Left lung (tissue), 10 donors: ENCODE data around the gene NMT2. TPM values are rescaled to one million over a fixed set of nuclear protein-coding genes. Genes with fewer than 3 reads are reported as not detected.

ENCODE experiments used
- ATAC-seq: fragments of 200-7000 bp; cut with Tn5 transposase; one replicate; pipeline ENCODE4 v1.9.1; 2020; ENCODE audit warnings: moderate library complexity
- DNase-seq, 4 donors: peaks; one replicate each; pipeline ENCODE4 v3.0.0-alpha.2; 2013 to 2020
- H3K27ac ChIP-seq, 2 donors: fragments of 200-600 bp; sonication (generic) in 1 of 2; one replicate each; pipeline versions ENCODE4 v1.5.0 to v1.8.0; 2020 to 2021
- H3K27me3 ChIP-seq, 2 donors: fragments of 200-600 bp; sonication (generic) in 1 of 2; one replicate each; pipeline versions ENCODE4 v1.5.0 to v1.8.0; 2020 to 2021
- H3K36me3 ChIP-seq, 2 donors: fragments of 200-600 bp; sonication (generic) in 1 of 2; one replicate each; pipeline versions ENCODE4 v1.5.0 to v1.8.0; 2020 to 2021
- H3K4me1 ChIP-seq, 2 donors: fragments of 200-600 bp; one replicate each; pipeline ENCODE4 v1.8.0; 2021
- H3K4me3 ChIP-seq, 2 donors: fragments of 200-600 bp; sonication (generic) in 1 of 2; one replicate each; pipeline versions ENCODE4 v1.5.0 to v1.8.0; 2020 to 2021; ENCODE audit warnings: mild to moderate bottlenecking in 1 of 2
- H3K9me3 ChIP-seq, 2 donors: fragments of 200-600 bp; sonication (generic) in 1 of 2; one replicate each; pipeline versions ENCODE4 v1.5.0 to v1.8.0; 2020 to 2021
- intact Hi-C, 2 donors: fragments of 100-400 bp; cut with DNase I; formaldehyde crosslinking; loops; one replicate each; pipeline versions ENCODE4 v1.11.2 to v1.14.2; 2022
- polyA plus RNA-seq, 6 donors: library from polyadenylated mRNA; unstranded; fragments of 120-200 nt; gene quantifications; one replicate each; pipeline ENCODE4 v1.2.1, GENCODE V29; 2013; ENCODE audit not compliant: insufficient read length in 6 of 6
- total RNA-seq, 2 donors: library from RNA; stranded (reverse); fragmentation: NEBNext Ultra II Directional; extraction: Animal tissue kit (Norgen Biotek cat#: 25700); gene quantifications; one replicate each; pipeline ENCODE4 v1.2.1, GENCODE V29; 2021
- TF ChIP-seq, protein P1 (sequence below), 2 donors: fragments of 200-600 bp; sonication (generic) in 1 of 2; IDR thresholded peaks; one replicate each; pipeline versions ENCODE4 v1.5.0 to v1.8.0; 2021; ENCODE audit warnings: antibody characterized with exemption in 2 of 2
- donor health status: DM: no; HTN: yes; CAD: no.
- donor health status: DM: no; HTN: no; CAD: no.

The NMT2 gene
- total and polyA plus RNA-seq, 8 donors: 9.2 to 38.5 (median 34.7) TPM

DNA sequence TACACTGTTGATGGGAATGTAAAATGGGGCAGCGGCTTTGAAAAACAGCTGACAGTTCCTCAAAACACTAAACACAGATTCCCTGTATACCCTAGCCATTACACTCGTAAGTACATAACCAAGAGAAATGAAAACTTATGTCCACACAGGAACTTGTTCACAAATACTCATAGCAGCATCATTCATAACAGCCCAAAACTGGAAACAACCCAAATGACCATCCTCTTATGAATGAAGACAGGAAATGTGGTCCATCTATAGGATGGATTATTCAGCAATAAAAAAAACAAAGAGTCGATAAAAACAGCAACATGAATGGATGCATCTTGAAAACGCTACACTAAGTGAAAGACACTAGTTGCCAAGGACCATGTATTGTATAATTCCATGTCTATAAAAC is 23.7 kb downstream of the NMT2 start:
- no peak overlapping the region for H3K27ac ChIP-seq
- H3K9me3 ChIP-seq: no peaks in the 10 kb centered on the region
- DNase-seq (no peak), ATAC-seq (no peak)
- intact Hi-C loops: no loop called here
- H3K27me3 ChIP-seq: no peaks in the 10 kb centered on the region
- H3K36me3 ChIP-seq: peaks cover 0 to 6% of the 10 kb centered on the region in 2 donors
- H3K4me1 ChIP-seq: no peaks in the 10 kb centered on the region
- H3K4me3 ChIP-seq: no peak overlapping the region
- TF ChIP-seq, protein P1, sequence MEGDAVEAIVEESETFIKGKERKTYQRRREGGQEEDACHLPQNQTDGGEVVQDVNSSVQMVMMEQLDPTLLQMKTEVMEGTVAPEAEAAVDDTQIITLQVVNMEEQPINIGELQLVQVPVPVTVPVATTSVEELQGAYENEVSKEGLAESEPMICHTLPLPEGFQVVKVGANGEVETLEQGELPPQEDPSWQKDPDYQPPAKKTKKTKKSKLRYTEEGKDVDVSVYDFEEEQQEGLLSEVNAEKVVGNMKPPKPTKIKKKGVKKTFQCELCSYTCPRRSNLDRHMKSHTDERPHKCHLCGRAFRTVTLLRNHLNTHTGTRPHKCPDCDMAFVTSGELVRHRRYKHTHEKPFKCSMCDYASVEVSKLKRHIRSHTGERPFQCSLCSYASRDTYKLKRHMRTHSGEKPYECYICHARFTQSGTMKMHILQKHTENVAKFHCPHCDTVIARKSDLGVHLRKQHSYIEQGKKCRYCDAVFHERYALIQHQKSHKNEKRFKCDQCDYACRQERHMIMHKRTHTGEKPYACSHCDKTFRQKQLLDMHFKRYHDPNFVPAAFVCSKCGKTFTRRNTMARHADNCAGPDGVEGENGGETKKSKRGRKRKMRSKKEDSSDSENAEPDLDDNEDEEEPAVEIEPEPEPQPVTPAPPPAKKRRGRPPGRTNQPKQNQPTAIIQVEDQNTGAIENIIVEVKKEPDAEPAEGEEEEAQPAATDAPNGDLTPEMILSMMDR (IDR thresholded peaks at IDR 0.05): no peak

DNA sequence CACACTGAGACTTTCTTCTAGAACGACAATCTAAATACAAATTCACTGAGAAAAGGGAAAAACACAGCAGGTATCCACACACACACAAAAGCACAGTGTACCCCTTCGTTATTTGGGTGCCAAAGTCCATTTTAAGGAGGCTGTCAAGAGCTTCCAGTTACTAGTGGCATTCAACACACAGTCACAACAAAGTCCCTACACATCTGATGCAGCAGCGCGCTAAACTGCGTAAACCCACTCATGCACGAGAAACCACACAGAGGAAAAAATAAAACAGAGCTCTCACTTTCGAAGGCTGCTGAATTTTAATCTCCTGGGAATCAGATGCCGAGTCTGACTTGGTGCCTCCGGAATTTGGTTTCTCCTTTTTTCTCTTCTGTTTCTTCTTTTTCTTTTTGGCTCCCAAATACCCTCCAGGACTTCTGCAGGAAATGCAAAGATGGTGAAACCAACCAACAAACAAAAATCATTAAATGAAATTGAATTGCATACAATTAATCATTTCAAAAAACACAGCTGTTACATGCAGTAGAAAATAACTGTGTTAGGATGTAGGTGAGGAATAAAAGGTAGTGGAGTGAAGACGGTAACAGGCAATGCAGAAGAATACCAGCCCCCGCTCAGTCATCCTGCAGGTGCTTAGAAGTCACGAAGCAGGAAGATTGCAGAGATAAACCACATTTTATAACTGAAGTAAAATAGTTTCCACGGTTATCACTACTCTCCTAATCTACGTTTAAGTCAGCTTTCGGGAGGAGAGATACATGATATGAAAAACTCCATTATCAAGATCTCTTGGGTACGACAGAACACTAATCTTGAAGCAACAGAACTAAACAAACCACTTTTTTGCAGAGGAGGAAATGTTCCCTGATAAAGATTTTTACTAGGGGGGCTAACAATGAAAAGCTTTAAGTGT is 27.1 kb downstream of the NMT2 start:
- TF ChIP-seq, protein P1 (IDR thresholded peaks at IDR 0.05): no peak
- DNase-seq (no peak), ATAC-seq (no peak)
- H3K27ac ChIP-seq: no peak overlapping the region
- no peak overlapping the region for H3K4me3 ChIP-seq
- H3K36me3 ChIP-seq: peaks cover 0 to 6% of the 10 kb centered on the region in 2 donors
- no peaks in the 10 kb centered on the region for H3K4me1 ChIP-seq
- intact Hi-C loops: no loop called here
- no peaks in the 10 kb centered on the region for H3K9me3 ChIP-seq
- no peaks in the 10 kb centered on the region for H3K27me3 ChIP-seq

DNA sequence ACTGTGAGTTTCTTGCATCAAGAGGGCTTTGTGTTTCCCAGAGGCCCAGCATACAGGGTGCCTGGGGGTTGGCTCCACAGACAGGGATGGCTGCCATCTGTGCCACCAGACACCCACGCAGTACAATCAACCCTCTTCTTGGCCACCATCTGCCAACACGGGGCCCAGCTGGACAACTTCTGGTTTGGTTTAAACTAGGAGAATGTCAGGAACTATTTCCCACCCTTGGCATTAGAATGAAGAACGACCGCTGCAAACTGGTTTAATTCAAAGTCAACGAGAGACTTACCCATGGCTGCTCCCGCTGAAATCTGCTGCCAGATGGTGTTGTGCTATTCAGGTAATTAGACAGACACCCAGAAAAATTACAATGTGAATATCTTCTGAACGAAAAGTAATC is 27.8 kb downstream of the NMT2 start:
- TF ChIP-seq, protein P1 (IDR thresholded peaks at IDR 0.05): no peak
- Histone ChIP-seq H3K27me3 (no peaks in the 10 kb centered on the region), H3K36me3 (peaks cover 0 to 6% of the 10 kb centered on the region in 2 donors), H3K4me1 (no peaks in the 10 kb centered on the region), H3K27ac (no peak overlapping the region), H3K4me3 (no peak overlapping the region), H3K9me3 (no peaks in the 10 kb centered on the region)
- intact Hi-C loops: no loop called here
- DNase-seq (no peak), ATAC-seq (no peak)

DNA sequence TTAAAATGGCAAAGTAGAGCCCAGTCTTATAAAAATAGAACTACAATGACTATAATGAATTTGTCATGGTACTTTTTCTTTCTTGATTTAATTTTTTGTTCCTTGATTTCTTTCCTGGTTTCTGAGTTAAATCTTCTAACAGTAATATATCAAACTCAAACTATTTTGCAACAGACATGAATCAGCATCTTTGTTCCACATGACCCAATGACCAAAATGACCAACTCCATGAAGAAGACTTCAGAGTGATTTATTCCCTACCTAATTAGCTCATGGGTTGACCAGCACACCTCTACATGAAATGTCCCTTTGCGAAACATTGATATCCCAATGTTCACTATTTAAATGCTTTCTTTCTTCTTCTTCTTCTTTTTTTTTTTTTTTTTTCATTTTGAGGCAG is 30.9 kb downstream of the NMT2 start:
- Histone ChIP-seq H3K9me3 (no peaks in the 10 kb centered on the region), H3K27ac (no peak overlapping the region), H3K4me3 (no peak overlapping the region), H3K36me3 (peaks cover 0 to 28% of the 10 kb centered on the region in 2 donors), H3K4me1 (no peaks in the 10 kb centered on the region), H3K27me3 (no peaks in the 10 kb centered on the region)
- ATAC-seq (no peak), DNase-seq (no peak)
- intact Hi-C loops: no loop called here
- TF ChIP-seq, protein P1 (IDR thresholded peaks at IDR 0.05): no peak

DNA sequence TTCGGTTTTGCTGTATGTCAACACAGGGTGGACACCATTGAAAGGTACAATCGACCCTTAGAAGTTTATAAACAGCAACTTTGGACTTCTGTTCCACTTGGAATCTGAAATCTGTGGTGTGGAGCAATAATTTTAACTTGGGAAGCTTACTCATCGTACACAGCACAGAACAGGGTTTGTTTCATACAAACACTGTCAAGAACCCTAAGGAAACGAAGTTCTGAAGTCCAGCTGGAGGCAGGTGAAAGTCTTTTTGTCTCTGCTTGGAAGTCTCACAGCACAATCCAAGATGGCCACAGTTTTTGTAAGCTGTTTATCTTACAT is 31.5 kb downstream of the NMT2 start:
- Histone ChIP-seq H3K27ac (no peak overlapping the region), H3K4me1 (no peaks in the 10 kb centered on the region), H3K4me3 (no peak overlapping the region), H3K9me3 (no peaks in the 10 kb centered on the region), H3K36me3 (peaks cover 0 to 34% of the 10 kb centered on the region in 2 donors), H3K27me3 (no peaks in the 10 kb centered on the region)
- DNase-seq (no peak), ATAC-seq (no peak)
- intact Hi-C loops: no loop called here
- TF ChIP-seq, protein P1 (IDR thresholded peaks at IDR 0.05): no peak
